Esophagus squamous epithelium (tissue), 4 donors: ENCODE data around the gene NCF2.

ENCODE experiments used
- CTCF ChIP-seq, 6 experiments: fragments of 450-650 bp in 4 of 6; fragments of 200-600 bp in 2 of 6; sonication (generic) in 2 of 6; IDR thresholded peaks; one replicate each; pipeline ENCODE4 v1.5.1; 2016 to 2019; ENCODE audit warnings: antibody characterized with exemption in 6 of 6, mild to moderate bottlenecking in 4 of 6, moderate library complexity in 4 of 6
- POLR2A ChIP-seq, 4 donors: fragments of 450-650 bp; IDR thresholded peaks; one replicate each; pipeline ENCODE4 v1.6.1; 2017; ENCODE audit warnings: antibody characterized with exemption in 4 of 4, mild to moderate bottlenecking in 4 of 4, moderate library complexity in 3 of 4

DNA sequence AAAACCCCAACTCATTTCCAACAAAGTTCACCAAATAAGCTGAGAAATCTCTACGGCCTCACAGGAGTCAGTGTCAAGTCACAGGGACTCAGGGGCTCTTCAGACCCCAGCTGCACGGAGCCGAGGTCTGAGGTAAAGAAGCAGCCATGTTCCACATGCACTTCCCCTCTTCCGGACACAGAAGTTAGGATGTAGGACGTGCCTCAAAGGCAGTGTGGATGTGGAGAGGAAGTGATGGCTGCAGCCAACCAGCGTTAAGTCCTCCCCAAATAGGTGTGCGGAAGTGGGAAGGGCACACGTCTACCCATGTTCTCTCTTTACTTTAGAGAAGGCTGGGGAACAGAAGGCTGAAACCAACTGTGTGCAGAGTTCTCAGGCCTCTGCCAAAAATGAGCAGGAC lies 14.6 kb upstream of the NCF2 start:
- TF ChIP-seq CTCF (IDR thresholded peaks at IDR 0.05) = no peak
- TF ChIP-seq POLR2A (IDR thresholded peaks at IDR 0.05) = no peak
